LNCaP clone FGC (cell line): ENCODE results near the gene SMOC1.

Experiments
- DNase-seq: peaks from one replicate; pipeline ENCODE4 v3.0.0-alpha.2; 2011; ENCODE audit warnings: low read depth
- H3K4me3 ChIP-seq: 2 replicates; pipeline ENCODE4 v1.5.1; 2011; ENCODE audit warnings: mild to moderate bottlenecking, low read depth, low read length, control low read depth
- CTCF ChIP-seq: IDR thresholded peaks from 2 replicates; pipeline ENCODE4 v1.5.1; 2012; ENCODE audit warnings: mild to moderate bottlenecking; ENCODE audit not compliant: control insufficient read depth, insufficient read depth; ENCODE audit errors: extremely low read depth

SMOC1 gene

GRCh38 chr14:69968681-69969080 is 89.5 kb downstream of the SMOC1 start:
- H3K4me3 ChIP-seq = no peak overlapping the region
- DNase-seq = no peak
- TF ChIP-seq CTCF = no peak

- no peak for TF ChIP-seq CTCF
- DNase-seq = no peak
- no peak overlapping the region for H3K4me3 ChIP-seq
Measured at GRCh38 chr14:69972755-69973154, 93.5 kb downstream of the SMOC1 start.

- H3K4me3 ChIP-seq = no peak overlapping the region
- TF ChIP-seq CTCF = no peak
- no peak for DNase-seq
Measured at GRCh38 chr14:69973846-69974245, 94.6 kb downstream of the SMOC1 start.

- no peak for TF ChIP-seq CTCF
- H3K4me3 ChIP-seq = no peak overlapping the region
- DNase-seq = no peak
Measured at GRCh38 chr14:69979882-69980281, 100.7 kb downstream of the SMOC1 start.

GRCh38 chr14:69980457-69981425 is 101.5 kb downstream of the SMOC1 start:
- no peak overlapping the region for H3K4me3 ChIP-seq
- no peak for DNase-seq
- no peak for TF ChIP-seq CTCF

- no peak overlapping the region for H3K4me3 ChIP-seq
- no peak for DNase-seq
- no peak for TF ChIP-seq CTCF
Measured at GRCh38 chr14:69982220-69982839, 103.1 kb downstream of the SMOC1 start.

GRCh38 chr14:69982886-69983285 is 103.7 kb downstream of the SMOC1 start:
- TF ChIP-seq CTCF = no peak
- no peak for DNase-seq

More at GRCh38 chr14:69982886-69983285, 103.7 kb downstream of the SMOC1 start:
- no peak overlapping the region for H3K4me3 ChIP-seq
